HG03432 (cell line): Measurements from ENCODE around the gene GRB14.
A peak's percentile ranks its signal among the peaks of the same experiment; 100 is the strongest.
"Not testable (repeated sequence)": the region's sequence is repeated elsewhere in the genome, so short reads cannot be mapped to it uniquely, and the experiment has no call there.

Source experiments
- ATAC-seq: cut with Tn5 transposase; IDR thresholded peaks from one replicate; pipeline ENCODE4 v1.9.1; 2021; ENCODE audit warnings: mild to moderate bottlenecking, moderate library complexity; ENCODE audit not compliant: unreplicated experiment

The GRB14 gene

DNA sequence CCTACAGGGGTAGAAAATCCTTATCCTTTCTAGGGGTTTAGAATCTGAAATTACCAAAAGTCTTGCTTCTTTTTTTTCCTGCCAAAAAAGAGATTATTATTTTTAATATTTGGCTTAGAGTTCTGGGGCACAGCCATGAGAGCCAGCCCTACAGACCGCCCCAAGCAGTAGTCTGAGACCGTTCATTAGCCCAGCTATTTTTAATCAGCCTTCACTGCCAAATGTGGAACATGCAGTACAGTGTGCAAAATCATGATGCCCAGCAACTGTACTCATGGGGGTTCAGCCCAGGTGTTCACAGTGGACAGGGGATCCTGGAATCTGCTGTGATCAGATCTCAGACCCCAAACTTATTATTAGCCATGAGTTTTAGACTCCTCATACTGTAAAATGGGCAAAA is 60.4 kb downstream of the GRB14 start:
- ATAC-seq: no peak

DNA sequence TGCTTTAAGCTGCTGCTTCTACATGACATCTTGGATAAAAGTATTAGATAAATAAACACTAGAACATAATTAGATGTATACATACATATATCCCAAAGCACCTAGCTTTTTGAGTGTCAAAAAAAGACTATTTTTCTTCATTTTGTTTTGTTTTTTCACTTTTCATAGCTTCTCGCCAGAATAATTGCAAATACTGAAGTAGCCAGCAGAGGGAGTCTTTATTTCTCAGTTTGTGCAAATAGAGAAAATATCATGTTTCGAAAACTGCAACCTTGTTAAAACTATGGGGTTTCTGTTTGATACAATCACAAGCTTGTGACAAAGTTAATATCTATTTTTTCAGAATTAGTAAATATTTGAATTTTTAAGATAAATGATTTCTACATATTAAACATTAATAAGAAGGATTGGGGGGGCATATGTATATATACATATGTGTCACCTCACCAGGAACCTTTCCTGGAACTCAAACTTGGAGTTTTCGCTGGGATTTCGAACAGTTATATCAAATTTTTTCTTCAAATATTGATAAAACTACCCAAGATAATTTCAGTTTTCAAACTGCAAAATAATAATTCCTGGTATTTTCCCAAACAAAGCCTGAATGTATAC is 61.0 kb downstream of the GRB14 start:
- ATAC-seq: peak; percentile 56

DNA sequence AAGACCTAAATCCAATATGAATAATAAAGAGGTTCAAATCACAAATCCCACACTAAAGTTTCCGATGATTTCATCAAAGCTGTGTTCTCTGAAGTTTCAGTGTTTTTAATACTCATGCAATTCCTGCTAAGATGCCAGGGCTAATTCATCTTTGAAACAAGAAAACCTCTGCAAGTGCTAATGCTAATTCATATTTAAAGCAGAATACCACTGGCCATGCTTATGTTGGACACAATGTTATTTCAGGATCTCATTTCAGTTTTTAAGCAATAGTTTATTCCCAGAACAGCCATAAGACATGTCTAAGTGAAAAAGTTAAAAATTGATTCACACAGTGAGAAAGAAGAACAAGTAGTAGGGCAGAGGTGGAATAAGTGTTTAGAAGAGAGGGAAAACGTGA is 62.8 kb downstream of the GRB14 start:
- ATAC-seq: no peak

DNA sequence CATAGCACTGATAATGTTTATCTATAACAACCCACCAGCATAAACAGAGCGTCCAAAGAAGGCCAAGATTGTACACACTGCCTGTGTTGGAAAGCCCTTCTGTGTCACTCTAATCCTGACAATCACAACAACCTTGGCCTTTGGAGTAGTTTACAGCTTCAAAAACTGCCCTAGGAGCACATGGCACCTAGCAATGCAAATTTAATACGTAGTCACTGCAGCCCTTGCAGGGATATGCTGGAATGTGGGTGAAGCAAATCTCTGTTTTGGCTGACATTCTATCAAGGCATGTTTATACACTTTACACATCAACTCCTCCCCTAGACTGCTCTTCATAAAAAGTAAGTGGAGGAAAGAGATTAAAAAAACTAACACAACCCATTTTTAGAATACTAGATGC is 66.8 kb downstream of the GRB14 start:
- no peak for ATAC-seq

DNA sequence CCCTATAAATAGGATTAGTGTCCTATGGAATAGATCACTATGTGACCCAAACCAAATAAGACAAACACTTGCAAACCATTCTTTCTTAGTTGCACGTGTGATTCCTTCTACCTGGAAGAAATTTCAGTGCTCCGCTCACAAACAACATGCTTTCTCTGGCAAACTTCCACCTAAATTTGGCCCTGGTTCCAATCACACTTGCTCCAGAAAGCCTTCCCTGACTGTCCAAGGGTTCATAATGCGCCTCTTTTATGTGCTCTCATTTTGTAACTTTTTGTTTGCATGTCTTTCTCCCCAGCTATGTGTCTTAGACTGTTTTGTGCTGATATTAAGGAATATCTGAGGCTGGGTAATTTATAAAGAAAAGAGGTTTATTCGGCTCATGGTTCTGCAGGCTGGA is 69.8 kb downstream of the GRB14 start:
- ATAC-seq: no peak

DNA sequence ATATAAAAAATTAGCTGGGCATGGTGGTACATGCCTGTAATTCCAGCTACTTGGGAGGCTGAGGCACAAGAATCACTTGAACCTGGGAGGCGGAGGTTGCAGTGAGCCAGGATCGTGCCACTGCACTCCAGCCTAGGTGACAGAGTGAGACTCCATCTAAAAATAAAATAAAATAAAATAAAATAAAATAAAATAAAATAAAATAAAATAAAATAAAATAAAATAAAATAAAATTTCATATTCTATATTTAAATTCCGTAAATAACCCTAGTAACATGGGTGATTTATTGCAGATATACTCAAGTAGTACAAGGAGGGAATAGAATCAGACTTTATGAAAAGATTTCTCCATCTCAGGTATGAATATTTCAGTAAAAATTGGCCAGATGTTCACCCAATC is 71.6 kb downstream of the GRB14 start:
- ATAC-seq: not testable (repeated sequence)

DNA sequence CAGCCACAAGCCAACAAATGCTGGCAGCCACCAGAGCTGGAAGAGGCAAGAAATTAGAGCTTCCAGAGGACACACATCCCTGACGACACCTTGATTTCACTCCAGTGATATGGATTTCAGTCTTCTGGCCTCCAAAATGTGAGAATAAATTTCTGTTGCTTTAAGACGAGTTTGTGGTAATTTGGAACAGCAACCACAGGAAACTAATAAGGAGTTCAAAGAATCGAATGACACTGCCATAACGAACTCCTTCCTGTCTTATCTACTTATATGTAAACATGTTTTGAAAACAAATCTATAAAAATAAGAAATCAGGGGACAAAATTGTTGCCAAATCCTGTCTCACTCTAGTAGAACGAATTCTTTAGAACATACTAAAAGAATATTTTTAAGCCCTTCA is 75.8 kb downstream of the GRB14 start:
- ATAC-seq: no peak

DNA sequence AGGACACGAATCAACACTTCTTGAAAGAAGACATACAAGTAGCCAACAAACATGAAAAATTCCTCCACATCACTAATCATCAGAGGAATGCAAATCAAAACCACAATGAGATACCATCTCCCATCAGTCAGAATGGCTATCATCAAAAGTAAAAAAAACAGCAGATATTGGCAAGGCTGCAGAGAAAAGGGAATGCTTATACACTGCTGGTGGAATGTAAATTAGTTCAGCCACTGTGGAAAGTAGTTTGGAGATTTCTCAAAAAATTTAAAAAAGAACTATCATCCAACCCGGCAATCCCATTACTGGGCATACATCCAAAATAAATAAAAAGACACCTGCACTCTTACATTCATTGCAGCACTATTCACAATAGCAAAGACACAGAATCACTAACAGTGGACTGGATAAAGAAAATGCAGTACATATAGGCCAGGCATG is 78.7 kb downstream of the GRB14 start:
- ATAC-seq: no peak

DNA sequence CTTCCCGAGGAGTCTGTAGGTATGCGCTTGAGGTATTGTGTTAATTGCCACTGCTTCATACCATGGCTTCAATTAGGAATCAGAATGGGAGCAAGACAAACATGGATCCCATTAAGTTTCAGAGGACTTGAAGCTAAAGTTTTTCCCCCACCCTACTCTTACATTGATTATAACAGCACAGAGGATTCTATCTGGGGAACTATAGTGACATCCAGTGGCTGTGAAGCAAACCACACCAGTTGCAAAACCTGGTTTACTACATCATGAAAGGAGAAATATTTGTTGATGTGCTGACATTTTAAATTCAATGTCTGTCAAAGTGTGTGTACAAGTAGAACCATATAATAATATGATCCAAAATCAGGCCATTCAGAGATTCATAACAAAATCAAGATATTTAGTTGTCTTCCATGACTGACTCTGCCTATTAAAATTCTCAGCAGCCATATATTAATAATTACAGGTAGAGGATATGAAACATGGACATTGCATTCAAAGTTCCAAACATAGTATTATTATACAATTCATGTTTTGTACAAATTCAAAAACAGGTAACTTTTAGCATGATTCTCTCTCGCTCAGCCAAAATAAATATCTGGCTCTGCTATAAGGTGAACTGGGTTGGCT is 82.9 kb downstream of the GRB14 start:
- ATAC-seq: peak; percentile 72

DNA sequence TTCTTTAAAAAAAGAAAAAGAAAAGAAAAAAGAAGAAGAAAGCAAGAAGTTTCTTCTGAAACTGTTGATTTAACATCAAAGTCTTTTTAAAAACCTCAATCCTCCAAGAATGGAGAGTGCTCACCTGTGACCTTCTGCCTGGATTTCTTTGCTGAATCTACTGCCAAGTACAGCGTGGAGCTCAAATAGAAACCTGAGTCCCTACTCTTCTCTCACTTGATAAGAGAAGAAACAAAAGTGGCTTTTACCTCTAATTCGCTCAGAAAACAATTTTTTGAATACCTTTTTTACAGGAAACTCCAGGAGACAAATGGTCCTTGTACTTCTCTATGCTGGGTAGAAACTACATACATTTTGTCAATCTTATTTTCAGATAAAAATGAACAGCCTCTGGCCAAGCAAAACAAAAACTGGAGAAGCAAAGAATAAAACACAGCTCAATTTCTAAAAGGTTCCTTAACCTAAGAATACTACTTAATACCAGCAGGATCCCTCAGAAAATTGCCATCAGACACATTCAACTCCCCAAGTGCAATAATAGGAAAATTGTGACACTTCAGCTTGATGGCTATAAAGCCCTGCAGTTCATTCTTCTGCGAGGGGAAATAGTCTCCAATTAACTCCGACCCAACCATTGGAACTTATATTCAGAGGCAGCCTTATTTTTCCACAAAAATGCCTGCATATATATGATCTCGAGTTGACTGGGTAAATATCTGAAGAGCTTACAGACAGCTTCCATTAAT is 85.8 kb downstream of the GRB14 start:
- no peak for ATAC-seq

DNA sequence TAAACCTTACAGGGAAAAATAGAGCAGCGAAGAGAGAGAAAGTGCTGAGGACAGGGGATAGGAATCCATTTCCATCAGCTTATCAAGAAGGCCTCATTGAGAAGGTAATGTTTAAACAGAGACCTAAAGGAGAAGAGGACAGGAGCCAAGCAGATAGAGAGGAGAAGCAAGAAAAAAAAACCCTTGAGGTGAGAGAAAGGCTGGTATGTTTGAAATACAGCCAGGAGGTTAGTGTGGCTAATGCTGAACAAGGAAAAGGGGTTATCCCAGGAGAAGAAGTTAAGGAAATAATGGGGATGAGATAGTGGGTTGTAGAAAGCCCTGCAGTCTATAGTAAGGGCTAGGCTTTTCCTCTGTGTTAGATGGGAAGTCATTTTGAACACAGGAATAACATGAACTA is 90.8 kb downstream of the GRB14 start:
- no peak for ATAC-seq

DNA sequence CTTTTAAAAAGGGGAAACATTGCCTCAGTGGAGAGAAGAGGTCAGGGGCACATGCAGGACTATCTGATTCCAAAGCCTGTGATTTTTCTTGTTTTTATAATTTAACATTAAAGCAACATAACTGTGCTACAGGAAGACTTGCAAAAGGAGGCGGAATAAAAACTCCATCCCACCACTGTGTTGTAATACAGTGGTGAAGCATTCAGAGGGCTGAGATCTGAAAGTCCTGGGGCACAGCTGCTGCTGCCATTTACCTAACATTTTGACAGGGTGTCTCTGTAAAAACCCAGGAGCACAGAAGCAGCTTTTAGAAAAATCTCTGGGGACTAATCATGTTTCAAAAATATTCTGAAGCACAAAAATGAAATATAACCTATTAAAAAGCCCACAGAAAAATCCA is 97.6 kb downstream of the GRB14 start:
- no peak for ATAC-seq

DNA sequence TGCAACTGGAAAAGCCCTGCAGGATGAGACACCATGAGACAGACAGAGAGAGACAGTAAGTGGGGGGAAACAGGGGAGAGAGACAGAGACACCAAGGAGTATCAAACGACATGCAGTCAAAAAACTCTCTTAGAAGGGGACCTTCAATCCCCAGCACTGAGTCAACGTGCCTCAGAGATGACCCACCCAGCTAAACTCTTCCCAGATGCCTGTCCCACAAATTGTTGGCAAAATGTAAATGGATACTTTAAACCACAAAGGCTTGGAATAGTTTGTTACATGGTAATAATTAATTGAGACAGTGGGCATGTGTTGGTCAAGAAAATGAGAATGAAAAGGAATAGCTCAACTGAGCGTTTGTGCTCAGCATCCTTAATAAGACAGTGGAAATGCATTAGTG is 98.3 kb downstream of the GRB14 start:
- ATAC-seq: no peak

DNA sequence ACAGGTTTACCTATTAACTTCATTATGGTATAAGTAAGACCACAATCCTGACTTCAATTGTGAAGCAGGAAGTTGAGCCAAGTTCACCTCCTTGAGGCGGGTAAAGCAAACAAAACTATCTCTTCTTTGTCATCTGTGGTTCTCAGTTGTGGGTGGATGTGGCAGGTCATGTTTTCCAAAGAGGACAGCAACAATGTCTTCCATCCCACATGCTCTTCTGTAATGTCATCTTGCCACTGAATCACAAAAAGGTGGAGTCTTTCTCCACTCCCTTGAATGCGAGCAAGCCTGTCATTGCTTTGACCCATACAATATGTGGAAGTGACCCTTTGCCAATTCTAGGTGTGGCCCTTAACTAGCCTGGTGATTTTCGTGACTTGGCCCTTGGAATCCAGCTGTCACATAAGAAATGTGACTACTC is 98.7 kb downstream of the GRB14 start:
- no peak for ATAC-seq

DNA sequence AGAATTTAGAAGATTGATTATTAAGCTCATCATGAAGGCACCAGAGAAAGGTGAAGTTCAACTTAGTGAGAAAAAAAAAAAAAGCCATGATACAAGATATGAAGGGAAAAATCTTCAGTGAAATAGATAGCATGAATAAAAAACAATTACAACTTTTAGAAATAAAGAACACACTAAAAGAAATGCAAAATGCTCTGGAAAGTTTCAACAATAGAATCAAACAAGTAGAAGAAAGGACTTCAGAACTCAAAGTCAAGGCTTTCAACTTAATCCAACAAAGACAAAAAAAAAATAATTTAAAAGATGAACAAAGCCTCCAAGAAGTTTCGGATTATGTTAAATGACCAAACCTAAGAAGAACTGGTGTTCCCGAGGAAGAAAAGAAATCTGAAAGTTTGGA is 105.5 kb downstream of the GRB14 start:
- ATAC-seq: no peak

DNA sequence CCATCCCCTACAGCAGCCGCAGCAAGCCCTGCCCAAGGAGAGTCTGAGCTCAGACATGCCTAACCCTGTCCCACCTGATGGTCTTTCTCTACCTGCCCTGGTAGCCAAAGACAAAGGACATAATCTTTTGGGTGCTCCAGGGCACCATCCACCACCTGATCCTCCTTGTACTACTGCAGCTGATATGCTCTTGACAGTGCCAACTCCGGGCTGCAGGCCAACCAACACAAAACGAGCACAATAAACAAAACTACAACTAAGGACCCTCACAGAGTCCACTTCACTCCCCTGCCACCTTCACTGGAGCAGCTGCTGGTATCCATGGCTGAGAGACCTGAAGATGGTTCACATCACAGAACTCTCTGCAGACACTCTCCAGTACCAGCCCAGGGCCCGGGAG is 106.3 kb downstream of the GRB14 start:
- no peak for ATAC-seq

DNA sequence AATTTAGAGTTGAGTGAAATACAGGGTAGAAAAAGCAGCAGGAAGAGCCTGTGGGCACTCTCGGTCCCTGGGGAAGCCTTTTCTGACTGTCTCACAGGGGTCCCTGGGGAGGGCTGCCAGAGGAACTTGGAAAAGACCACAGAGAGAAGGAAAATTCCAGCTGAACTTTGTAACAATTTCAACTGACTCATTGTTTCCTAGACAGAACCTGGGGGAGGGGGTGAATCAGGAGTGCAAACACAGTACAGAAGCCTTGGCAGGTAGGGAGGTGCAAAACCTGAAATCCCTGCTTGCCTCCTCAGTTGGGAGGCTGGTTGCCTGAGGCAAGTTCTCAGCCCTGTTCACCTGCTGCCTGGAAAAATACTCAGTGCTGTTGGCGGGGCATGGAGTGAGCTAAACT is 106.8 kb downstream of the GRB14 start:
- ATAC-seq: no peak

DNA sequence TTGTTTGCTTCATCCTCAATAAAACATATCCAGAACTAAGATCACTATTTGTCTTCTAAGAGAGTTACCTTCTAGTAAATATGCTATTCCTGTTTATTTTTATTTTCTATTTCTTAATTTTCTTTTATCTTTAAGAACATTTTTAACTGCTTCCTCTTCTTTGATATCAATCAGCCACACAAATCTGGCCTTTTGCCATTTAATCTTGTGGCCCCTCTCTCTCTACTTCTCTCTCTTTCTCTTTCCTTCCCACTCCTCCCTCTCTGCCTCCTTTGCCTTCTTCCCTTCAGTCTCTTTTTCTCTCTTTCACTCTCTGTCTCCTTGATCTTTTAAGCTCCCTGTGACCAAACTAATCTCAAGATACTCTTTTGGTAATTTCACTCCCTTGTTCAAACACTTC is 108.4 kb downstream of the GRB14 start:
- no peak for ATAC-seq

DNA sequence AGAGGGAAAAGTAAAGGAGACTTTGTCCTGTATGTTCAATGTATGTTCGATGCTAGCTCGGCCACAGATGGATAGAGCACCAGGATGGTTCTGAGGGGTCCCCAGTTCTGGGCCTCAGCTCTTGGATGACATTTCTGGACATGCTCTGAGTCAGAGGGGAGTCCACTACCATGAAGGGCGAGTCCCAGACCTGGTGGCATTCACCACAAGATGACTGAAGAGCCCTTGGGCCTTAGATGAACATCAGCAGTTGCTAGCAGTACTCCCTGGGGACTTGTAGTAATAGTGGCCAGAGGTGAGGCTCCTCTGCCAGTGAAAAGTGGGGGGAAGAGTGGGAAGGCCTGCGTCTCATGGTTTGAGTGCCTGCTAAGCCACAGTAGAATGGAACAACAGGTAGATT is 109.5 kb downstream of the GRB14 start:
- no peak for ATAC-seq

DNA sequence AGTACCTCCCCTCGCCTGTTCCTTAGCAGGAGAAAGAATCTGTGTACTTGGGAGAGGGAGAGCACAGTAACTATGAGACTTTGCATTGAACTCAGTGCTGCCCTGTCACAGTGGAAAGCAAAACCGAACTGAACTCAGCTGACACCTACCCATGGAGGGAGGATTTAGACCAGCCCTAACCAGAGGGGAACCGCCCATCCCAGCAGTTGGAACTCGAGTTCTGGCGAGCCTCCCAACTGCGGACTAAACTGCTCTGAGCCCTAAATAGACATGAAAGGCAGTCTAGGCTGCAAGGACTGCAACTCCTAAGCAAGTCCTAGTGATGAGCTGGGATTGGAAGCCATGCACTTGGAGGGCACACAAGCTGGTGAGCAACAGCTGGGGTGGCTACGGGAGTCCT is 110.4 kb downstream of the GRB14 start:
- ATAC-seq: no peak

DNA sequence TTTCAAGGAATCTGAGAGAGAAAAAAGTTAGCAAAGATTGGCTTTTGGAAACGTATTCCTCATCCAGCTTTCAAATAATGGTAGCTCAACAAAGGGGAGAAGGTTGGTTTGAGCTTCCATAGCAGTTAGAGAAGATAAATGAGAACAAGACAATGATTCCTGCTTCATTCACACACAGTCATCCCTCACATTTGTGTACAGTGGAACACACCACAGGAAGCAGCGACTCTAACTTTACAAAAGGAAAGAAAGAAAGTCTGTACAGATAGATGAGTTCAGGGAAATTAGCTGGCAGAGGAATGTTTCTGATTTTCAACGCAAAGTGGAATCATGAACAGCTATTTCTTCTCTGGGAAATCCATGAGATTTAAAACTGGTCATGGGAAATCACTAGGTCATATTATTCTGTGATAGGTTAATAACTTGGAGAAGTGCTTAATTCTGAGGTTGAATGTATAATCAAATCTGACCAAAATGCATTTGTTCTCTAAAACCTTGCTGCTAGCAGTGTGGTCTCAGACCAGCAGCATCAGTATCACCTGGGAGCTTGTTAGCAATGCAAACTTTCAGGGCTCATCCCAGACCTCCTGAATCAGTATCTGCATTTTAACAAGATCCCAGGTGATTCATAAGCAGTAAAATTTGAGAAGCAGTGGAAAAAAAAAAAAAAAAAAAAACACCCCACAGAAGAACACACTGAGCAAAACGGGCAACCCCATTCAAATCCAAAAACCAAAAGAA is 112.0 kb downstream of the GRB14 start:
- ATAC-seq: no peak

DNA sequence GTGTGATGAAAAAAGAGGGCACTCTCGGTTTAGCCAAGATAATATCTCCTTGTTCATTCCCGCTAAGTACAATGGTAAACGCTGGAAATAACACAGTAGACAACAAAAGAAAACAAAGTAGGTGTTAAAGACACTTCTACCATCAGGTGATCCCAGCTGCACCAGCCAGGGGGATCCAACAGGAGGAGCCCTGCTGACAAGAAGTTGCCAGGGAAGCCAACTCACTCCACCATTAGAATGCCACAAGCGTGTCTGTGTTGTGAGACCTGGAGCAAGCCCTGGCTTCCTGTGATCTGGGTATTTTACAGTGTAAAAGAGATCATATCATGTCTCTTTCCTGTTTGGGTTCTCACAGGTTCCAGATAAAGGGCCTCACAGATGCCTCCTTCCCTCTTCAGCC is 117.0 kb downstream of the GRB14 start:
- no peak for ATAC-seq
